Stomach smooth muscle (tissue), 2 donors: ENCODE measurements around the gene TPST1.
"Not testable (repeated sequence)": the region's sequence is repeated elsewhere in the genome, so short reads cannot be mapped to it uniquely, and the experiment has no call there.

Source experiments
- H3K27ac ChIP-seq: one replicate; pipeline ENCODE4 v1.7.0; 2013; ENCODE audit warnings: mild to moderate bottlenecking, low read length, inconsistent platforms
- H3K27me3 ChIP-seq, 2 donors: one replicate each; pipeline ENCODE4 v1.7.0; 2013; ENCODE audit warnings: low read length in 2 of 2; ENCODE audit not compliant: insufficient read depth in 2 of 2, control insufficient read depth in 1 of 2
- H3K36me3 ChIP-seq, 2 donors: one replicate each; pipeline ENCODE4 v1.7.0; 2013; ENCODE audit warnings: low read length in 2 of 2; ENCODE audit not compliant: control insufficient read depth in 2 of 2, insufficient read depth in 2 of 2
- H3K4me1 ChIP-seq: one replicate; pipeline ENCODE4 v1.7.0; 2013; ENCODE audit warnings: low read length; ENCODE audit not compliant: control insufficient read depth, insufficient read depth
- H3K4me3 ChIP-seq, 2 donors: one replicate each; pipeline ENCODE4 v1.7.0; 2013; ENCODE audit warnings: low read length in 2 of 2
- H3K9ac ChIP-seq, 2 donors: one replicate each; pipeline ENCODE4 v1.7.0; 2013; ENCODE audit warnings: low read length in 2 of 2, mild to moderate bottlenecking in 1 of 2
- H3K9me3 ChIP-seq, 2 donors: one replicate each; pipeline ENCODE4 v1.7.0; 2013; ENCODE audit warnings: low read length in 2 of 2; ENCODE audit not compliant: control insufficient read depth in 2 of 2
- donor health status: healthy.
- donor health status: Pancreatic carcinoma.

The TPST1 gene

GRCh38 chr7:66355756-66356155, 150.6 kb downstream of the TPST1 start:
- Histone ChIP-seq H3K4me1 (peaks cover 5% of the 10 kb centered on the region), H3K27ac (no peak overlapping the region), H3K27me3 (no peaks in the 10 kb centered on the region), H3K4me3 (no peak overlapping the region), H3K9ac (no peak overlapping the region), H3K9me3 (no peaks in the 10 kb centered on the region), H3K36me3 (no peaks in the 10 kb centered on the region)

- H3K4me3 ChIP-seq: no peak overlapping the region
- no peak overlapping the region for H3K9ac ChIP-seq
- no peaks in the 10 kb centered on the region for H3K36me3 ChIP-seq
- no peak overlapping the region for H3K27ac ChIP-seq
- no peaks in the 10 kb centered on the region for H3K27me3 ChIP-seq
- H3K4me1 ChIP-seq: peaks cover 5% of the 10 kb centered on the region
- no peaks in the 10 kb centered on the region for H3K9me3 ChIP-seq
Measured at GRCh38 chr7:66356277-66356721, 151.2 kb downstream of the TPST1 start.

GRCh38 chr7:66357087-66357486, 152.0 kb downstream of the TPST1 start:
- no peak overlapping the region for H3K9ac ChIP-seq
- H3K4me1 ChIP-seq: peaks cover 5% of the 10 kb centered on the region
- H3K9me3 ChIP-seq: no peaks in the 10 kb centered on the region
- no peak overlapping the region for H3K4me3 ChIP-seq
- no peak overlapping the region for H3K27ac ChIP-seq
- H3K27me3 ChIP-seq: no peaks in the 10 kb centered on the region
- H3K36me3 ChIP-seq: no peaks in the 10 kb centered on the region

GRCh38 chr7:66359656-66360211, 154.6 kb downstream of the TPST1 start:
- H3K9me3 ChIP-seq: no peaks in the 10 kb centered on the region
- H3K4me1 ChIP-seq: peaks cover 5% of the 10 kb centered on the region
- no peaks in the 10 kb centered on the region for H3K27me3 ChIP-seq
- no peaks in the 10 kb centered on the region for H3K36me3 ChIP-seq
- no peak overlapping the region for H3K9ac ChIP-seq
- no peak overlapping the region for H3K4me3 ChIP-seq
- H3K27ac ChIP-seq: no peak overlapping the region

- Histone ChIP-seq H3K4me3 (no peak overlapping the region), H3K9me3 (no peaks in the 10 kb centered on the region), H3K27me3 (no peaks in the 10 kb centered on the region), H3K4me1 (peaks cover 5% of the 10 kb centered on the region), H3K9ac (no peak overlapping the region), H3K27ac (no peak overlapping the region), H3K36me3 (no peaks in the 10 kb centered on the region)
Measured at GRCh38 chr7:66362136-66362535, 157.0 kb downstream of the TPST1 start.

- Histone ChIP-seq H3K27ac (no peak overlapping the region), H3K4me3 (no peak overlapping the region), H3K36me3 (no peaks in the 10 kb centered on the region), H3K27me3 (no peaks in the 10 kb centered on the region), H3K9ac (no peak overlapping the region), H3K4me1 (peaks cover 5% of the 10 kb centered on the region), H3K9me3 (no peaks in the 10 kb centered on the region)
Measured at GRCh38 chr7:66363635-66364034, 158.5 kb downstream of the TPST1 start.

- H3K27me3 ChIP-seq, H3K27ac ChIP-seq, H3K9ac ChIP-seq, H3K4me1 ChIP-seq, H3K36me3 ChIP-seq, H3K9me3 ChIP-seq, H3K4me3 ChIP-seq: not testable (repeated sequence)
Measured at GRCh38 chr7:66365031-66365430, 159.9 kb downstream of the TPST1 start.

- no peak overlapping the region for H3K4me3 ChIP-seq
- H3K36me3 ChIP-seq: no peaks in the 10 kb centered on the region
- no peak overlapping the region for H3K27ac ChIP-seq
- no peaks in the 10 kb centered on the region for H3K27me3 ChIP-seq
- H3K9ac ChIP-seq: no peak overlapping the region
- H3K4me1 ChIP-seq: no peaks in the 10 kb centered on the region
- no peaks in the 10 kb centered on the region for H3K9me3 ChIP-seq
Measured at GRCh38 chr7:66371096-66371824, 166.1 kb downstream of the TPST1 start.

- not testable (repeated sequence) for H3K27me3 ChIP-seq, H3K4me3 ChIP-seq, H3K27ac ChIP-seq, H3K9ac ChIP-seq, H3K36me3 ChIP-seq, H3K9me3 ChIP-seq, H3K4me1 ChIP-seq
Measured at GRCh38 chr7:66374141-66374840, 169.2 kb downstream of the TPST1 start.

- Histone ChIP-seq H3K9ac (no peak overlapping the region), H3K27ac (no peak overlapping the region), H3K4me1 (no peaks in the 10 kb centered on the region), H3K27me3 (no peaks in the 10 kb centered on the region), H3K9me3 (peaks cover 3 to 10% of the 10 kb centered on the region in 2 donors), H3K36me3 (peaks cover 6 to 12% of the 10 kb centered on the region in 2 donors), H3K4me3 (no peak overlapping the region)
Measured at GRCh38 chr7:66376264-66376945, 171.3 kb downstream of the TPST1 start.
